LoVo (cell line): ENCODE measurements around the gene KIF12.

Source experiments
- DNase-seq: peaks from one replicate; pipeline ENCODE4 v3.0.0-alpha.2; 2016; ENCODE audit warnings: low spot score

Gene KIF12

GRCh38 chr9:114065304-114065703, 33.8 kb downstream of the KIF12 start:
- no peak for DNase-seq

GRCh38 chr9:114061830-114062474, 37.1 kb downstream of the KIF12 start:
- DNase-seq, result no peak

- DNase-seq, result no peak
Observed at GRCh38 chr9:114061292-114061691, 37.8 kb downstream of the KIF12 start.

GRCh38 chr9:114060711-114061110, 38.4 kb downstream of the KIF12 start:
- no peak for DNase-seq

- DNase-seq, result no peak
Observed at GRCh38 chr9:114060070-114060469, 39.0 kb downstream of the KIF12 start.

GRCh38 chr9:114059047-114059803, 39.9 kb downstream of the KIF12 start:
- DNase-seq, result no peak

GRCh38 chr9:114058688-114059046, 40.4 kb downstream of the KIF12 start:
- DNase-seq, result no peak

- DNase-seq, result no peak
Observed at GRCh38 chr9:114057161-114057885, 41.8 kb downstream of the KIF12 start.

- DNase-seq, result no peak
Observed at GRCh38 chr9:114056527-114056926, 42.6 kb downstream of the KIF12 start.

- no peak for DNase-seq
Observed at GRCh38 chr9:114055894-114056293, 43.2 kb downstream of the KIF12 start.

- no peak for DNase-seq
Observed at GRCh38 chr9:114055061-114055460, 44.0 kb downstream of the KIF12 start.

GRCh38 chr9:114054191-114054690, 44.9 kb downstream of the KIF12 start:
- no peak for DNase-seq

GRCh38 chr9:114053246-114054005, 45.7 kb downstream of the KIF12 start:
- no peak for DNase-seq

- no peak for DNase-seq
Observed at GRCh38 chr9:114051706-114052105, 47.4 kb downstream of the KIF12 start.

GRCh38 chr9:114051281-114051680, 47.8 kb downstream of the KIF12 start:
- DNase-seq, result no peak

- DNase-seq, result no peak
Observed at GRCh38 chr9:114050646-114051045, 48.4 kb downstream of the KIF12 start.

GRCh38 chr9:114050226-114050568, 48.9 kb downstream of the KIF12 start:
- no peak for DNase-seq

GRCh38 chr9:114049441-114050225, 49.5 kb downstream of the KIF12 start:
- no peak for DNase-seq

GRCh38 chr9:114048533-114049415, 50.3 kb downstream of the KIF12 start:
- no peak for DNase-seq

GRCh38 chr9:114047717-114048116, 51.4 kb downstream of the KIF12 start:
- DNase-seq, result no peak
